Smooth muscle cell of bladder (primary cell): ENCODE results near the gene RAB3C. TPM values are rescaled to one million over a fixed set of nuclear protein-coding genes. Genes with fewer than 3 reads are reported as not detected.

ENCODE experiments used
- total RNA-seq: library from RNA; depleted of rRNA; stranded (reverse); fragments of >200 nt; gene quantifications from 2 replicates; pipeline ENCODE4 v1.2.3, GENCODE V29; 2014

Gene RAB3C
- under 0.01 TPM in 1 of 2 replicates, not detected in the other for total RNA-seq

DNA sequence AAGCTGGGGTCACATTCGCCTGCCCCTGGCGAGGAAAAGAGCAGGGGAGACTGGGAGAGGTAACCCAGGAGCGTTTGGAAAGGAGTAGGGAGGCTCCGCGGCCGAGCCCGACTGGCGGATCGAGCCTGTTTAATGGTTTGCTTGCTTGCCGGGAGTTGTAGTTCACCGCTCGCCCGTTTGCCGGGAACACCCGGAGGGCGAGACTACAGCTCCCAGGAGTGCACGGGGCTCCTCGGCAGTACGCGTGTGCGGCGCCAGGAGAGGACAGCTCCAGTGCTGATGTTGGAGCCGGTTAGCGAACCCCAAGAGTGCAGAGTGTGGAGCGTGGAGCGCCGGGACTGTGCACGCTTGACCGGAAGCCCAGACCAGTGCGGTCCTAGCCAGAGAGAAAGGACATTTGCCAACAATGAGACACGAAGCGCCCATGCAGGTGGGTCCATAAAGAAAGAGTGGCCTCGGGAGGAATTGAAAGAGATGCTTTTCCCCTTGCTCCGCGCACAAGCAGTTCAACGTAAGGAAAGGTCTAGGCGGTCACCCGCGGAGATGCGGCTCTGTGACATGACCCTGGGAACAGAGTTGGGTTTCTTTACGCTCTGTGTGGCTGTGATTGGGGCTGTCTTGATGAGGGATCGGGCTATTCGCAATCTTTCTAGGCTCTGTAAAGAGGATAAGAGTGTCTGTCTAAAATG, at the start of gene RAB3C:
RAB3C (plus strand) TSS at position 273 of the 689 bp plus-strand sequence; CDS start at position 407, 134 bp downstream.

Other genes starting within 250 kb of the RAB3C start
- 271 and 524 TPM in 2 replicates for gene PLK2, start 123.0 kb upstream of the RAB3C start, total RNA-seq
- gene GAPT, start 91.6 kb upstream of the RAB3C start, total RNA-seq, result not detected in 2 replicates